NK-92 treated with Interleukin-12 subunit alpha and Interleukin-12 subunit beta, amount 100 ng/mL, for 24 hours (cell line): ENCODE data around the gene ACBD3.

ENCODE experiments used
- DNase-seq: peaks from one replicate; lab custom pipeline; 2025; lab: John Stamatoyannopoulos, UW

ACBD3 gene

GRCh38 chr1:226201029-226201593, 14.6 kb upstream of the ACBD3 start:
- no peak for DNase-seq

GRCh38 chr1:226199971-226200370, 13.4 kb upstream of the ACBD3 start:
- no peak for DNase-seq

- no peak for DNase-seq
Measured at GRCh38 chr1:226195144-226195543, 8.6 kb upstream of the ACBD3 start.

- no peak for DNase-seq
Measured at GRCh38 chr1:226187380-226187779, 839 bp upstream of the ACBD3 start.

- DNase-seq = no peak
Measured at GRCh38 chr1:226187019-226187322, 430 bp upstream of the ACBD3 start.

GRCh38 chr1:226185141-226186036, 1.2 kb downstream of the ACBD3 start:
- DNase-seq = no peak

- no peak for DNase-seq
Measured at GRCh38 chr1:226181996-226182714, 4.4 kb downstream of the ACBD3 start.

GRCh38 chr1:226176870-226177269, 9.7 kb downstream of the ACBD3 start:
- no peak for DNase-seq

GRCh38 chr1:226172589-226172988, 14.0 kb downstream of the ACBD3 start:
- DNase-seq = no peak

GRCh38 chr1:226166341-226166740, 20.2 kb downstream of the ACBD3 start:
- no peak for DNase-seq

- DNase-seq = no peak
Measured at GRCh38 chr1:226164154-226164553, 22.4 kb downstream of the ACBD3 start.

GRCh38 chr1:226162898-226163297, 23.6 kb downstream of the ACBD3 start:
- DNase-seq = no peak

- no peak for DNase-seq
Measured at GRCh38 chr1:226158983-226159382, 27.6 kb downstream of the ACBD3 start.

GRCh38 chr1:226158457-226158856, 28.1 kb downstream of the ACBD3 start:
- DNase-seq = no peak

- DNase-seq = no peak
Measured at GRCh38 chr1:226157761-226158316, 28.7 kb downstream of the ACBD3 start.

GRCh38 chr1:226154593-226154992, 31.9 kb downstream of the ACBD3 start:
- DNase-seq = no peak

GRCh38 chr1:226149806-226150205, 36.7 kb downstream of the ACBD3 start:
- no peak for DNase-seq

GRCh38 chr1:226148121-226148648, 38.4 kb downstream of the ACBD3 start:
- DNase-seq = no peak

GRCh38 chr1:226144045-226144444, 42.5 kb downstream of the ACBD3 start:
- DNase-seq = no peak

GRCh38 chr1:226135709-226136108, 50.8 kb downstream of the ACBD3 start:
- DNase-seq = no peak

- no peak for DNase-seq
Measured at GRCh38 chr1:226135059-226135651, 51.4 kb downstream of the ACBD3 start.
